SK-N-SH (cell line): ENCODE results near the gene PFDN1. TPM values are rescaled to one million over a fixed set of nuclear protein-coding genes. Genes with fewer than 3 reads are reported as not detected.

Experiments
- CTCF ChIA-PET: fragments of 300-600, 350-600 bp; formaldehyde crosslinking; extraction: SDS; loops from one replicate; lab custom pipeline; 2021; lab: Yijun Ruan, JAX
- POLR2A ChIA-PET: fragments of 350-600 bp; sonication (Branson Sonifier 250); formaldehyde crosslinking; extraction: SDS; loops from one replicate; lab custom pipeline; 2020; ENCODE audit warnings: antibody characterized with exemption, inconsistent platforms; lab: Yijun Ruan, JAX
- DNase-seq: peaks from one replicate; pipeline ENCODE4 v3.0.0; 2012
- H2AFZ ChIP-seq: fragments of 200-600 bp; sonication (generic); 2 replicates; pipeline ENCODE4 v1.8.1; 2016; ENCODE audit warnings: antibody characterized with exemption, mild to moderate bottlenecking, low read depth
- H3F3A ChIP-seq: fragments of 200-600 bp; sonication (generic); replicated peaks from 2 replicates; pipeline ENCODE3; 2016; ENCODE audit warnings: antibody characterized with exemption, mild to moderate bottlenecking; ENCODE audit not compliant: insufficient read depth
- H3K27ac ChIP-seq, 2 experiments: fragments of 200-500 bp in 1 of 2; fragments of 200-600 bp in 1 of 2; sonication (Bioruptor generic) in 1 of 2; sonication (generic), shearing (Covaris generic) in 1 of 2; 2 replicates each; pipeline versions ENCODE4 v1.5.1 to v1.6.1; 2014 to 2016; ENCODE audit warnings: low read depth in 2 of 2, inconsistent platforms in 1 of 2, low read length in 1 of 2, mild to moderate bottlenecking in 1 of 2, mixed read lengths in 1 of 2
- H3K27me3 ChIP-seq: fragments of 200-600 bp; sonication (generic), shearing (Covaris generic); 2 replicates; pipeline ENCODE4 v1.6.1; 2016; ENCODE audit warnings: mixed run types; ENCODE audit not compliant: insufficient read depth
- H3K36me3 ChIP-seq, 2 experiments: fragments of 200-500 bp in 1 of 2; fragments of 200-600 bp in 1 of 2; sonication (Bioruptor generic) in 1 of 2; sonication (generic) in 1 of 2; replicated peaks in 1 of 2; 2 replicates each; pipeline versions ENCODE3 to v1.5.1; 2014 to 2016; ENCODE audit warnings: low read length in 1 of 2, mild to moderate bottlenecking in 1 of 2; ENCODE audit not compliant: insufficient read depth in 2 of 2, control insufficient read depth in 1 of 2
- H3K4me1 ChIP-seq, 2 experiments: fragments of 200-500 bp in 1 of 2; fragments of 200-600 bp in 1 of 2; sonication (Bioruptor generic) in 1 of 2; sonication (generic), shearing (Covaris generic) in 1 of 2; 2 replicates each; pipeline versions ENCODE4 v1.5.1 to v1.6.1; 2014 to 2016; ENCODE audit warnings: low read depth in 1 of 2, low read length in 1 of 2, mixed run types in 1 of 2; ENCODE audit not compliant: insufficient read depth in 2 of 2, control insufficient read depth in 1 of 2
- H3K4me2 ChIP-seq: fragments of 200-600 bp; sonication (generic), shearing (Covaris generic); 2 replicates; pipeline ENCODE4 v1.6.1; 2017; ENCODE audit warnings: mixed run types
- H3K4me3 ChIP-seq, 2 experiments: fragments of 200-500 bp in 1 of 2; fragments of 200-600 bp in 1 of 2; sonication (Bioruptor generic) in 1 of 2; sonication (generic), shearing (Covaris generic) in 1 of 2; 2 replicates each; pipeline versions ENCODE4 v1.5.1 to v1.8.1; 2014 to 2016; ENCODE audit warnings: low read depth in 2 of 2, inconsistent platforms in 1 of 2, low read length in 1 of 2, mild to moderate bottlenecking in 1 of 2, mixed read lengths in 1 of 2, moderate library complexity in 1 of 2
- H3K79me2 ChIP-seq: fragments of 200-600 bp; sonication (generic); 2 replicates; pipeline ENCODE4 v1.8.1; 2017; ENCODE audit warnings: mild to moderate bottlenecking; ENCODE audit not compliant: insufficient read depth
- H3K9ac ChIP-seq: fragments of 200-600 bp; sonication (generic); 2 replicates; pipeline ENCODE4 v1.6.1; 2017; ENCODE audit warnings: mixed run types
- H3K9me2 ChIP-seq: fragments of 200-600 bp; sonication (generic); 2 replicates; pipeline ENCODE4 v1.6.1; 2017; ENCODE audit warnings: mixed run types
- H3K9me3 ChIP-seq: fragments of 200-600 bp; sonication (generic); 2 replicates; pipeline ENCODE4 v1.6.1; 2017; ENCODE audit warnings: mixed run types, mild to moderate bottlenecking, moderate library complexity
- H4K20me1 ChIP-seq: fragments of 200-600 bp; sonication (generic); 2 replicates; pipeline ENCODE4 v1.6.1; 2017; ENCODE audit warnings: mild to moderate bottlenecking, mixed run types; ENCODE audit not compliant: insufficient read depth
- CHD2 ChIP-seq: fragments of 150-350 bp; IDR thresholded peaks from 2 replicates; pipeline ENCODE4 v1.6.1; 2018; ENCODE audit warnings: low read length; ENCODE audit not compliant: partially characterized antibody
- EZH2phosphoT487 ChIP-seq: fragments of 200-600 bp; sonication (generic); IDR thresholded peaks from 2 replicates; pipeline ENCODE4 v1.6.1; 2017; ENCODE audit warnings: low read depth, mixed run types, mild to moderate bottlenecking, antibody characterized with exemption, moderate library complexity, borderline replicate concordance
- FOSL2 ChIP-seq: IDR thresholded peaks from 2 replicates; pipeline ENCODE4 v1.4.0; 2012; ENCODE audit warnings: low read depth, mild to moderate bottlenecking, moderate library complexity, borderline replicate concordance
- GATA2 ChIP-seq: sonication (generic); formaldehyde crosslinking; IDR thresholded peaks from 2 replicates; pipeline ENCODE4 v1.5.0; 2020; ENCODE audit warnings: mild to moderate bottlenecking, missing genetic modification reagents
- IRF3 ChIP-seq: fragments of 150-350 bp; IDR thresholded peaks from 2 replicates; pipeline ENCODE4 v1.6.1; 2016; ENCODE audit warnings: mild to moderate bottlenecking, low read depth, low read length
- JUND ChIP-seq: IDR thresholded peaks from 2 replicates; pipeline ENCODE4 v1.4.0; 2012
- MAX ChIP-seq: IDR thresholded peaks from 2 replicates; pipeline ENCODE4 v1.4.0; 2012; ENCODE audit warnings: low read depth
- MEF2A ChIP-seq: IDR thresholded peaks from 2 replicates; pipeline ENCODE4 v1.4.0; 2012; ENCODE audit warnings: low read depth, borderline replicate concordance
- MXI1 ChIP-seq: IDR thresholded peaks from 2 replicates; pipeline ENCODE4 v1.6.1; 2012; ENCODE audit warnings: mild to moderate bottlenecking, low read depth, low read length, improper control_type of control experiment
- NFIC ChIP-seq: IDR thresholded peaks from 2 replicates; pipeline ENCODE4 v1.4.0; 2012; ENCODE audit warnings: borderline replicate concordance
- POLR2AphosphoS5 ChIP-seq: IDR thresholded peaks from 2 replicates; pipeline ENCODE4 v1.6.1; 2012; ENCODE audit warnings: low read depth, low read length
- REST ChIP-seq: IDR thresholded peaks from 2 replicates; pipeline ENCODE4 v1.6.1; 2012; ENCODE audit warnings: mild to moderate bottlenecking, low read depth, low read length, moderate library complexity
- RFX5 ChIP-seq: IDR thresholded peaks from 2 replicates; pipeline ENCODE4 v1.6.1; 2012; ENCODE audit warnings: mild to moderate bottlenecking, improper control_type of control experiment, low read length
- SIN3A ChIP-seq: IDR thresholded peaks from 2 replicates; pipeline ENCODE4 v1.6.1; 2012; ENCODE audit warnings: low read depth, mild to moderate bottlenecking, low read length, moderate library complexity, borderline replicate concordance
- SMC3 ChIP-seq: IDR thresholded peaks from 2 replicates; pipeline ENCODE4 v1.6.1; 2012; ENCODE audit warnings: low read depth, low read length, improper control_type of control experiment
- TEAD4 ChIP-seq: IDR thresholded peaks from 2 replicates; pipeline ENCODE4 v1.4.0; 2012; ENCODE audit warnings: mild to moderate bottlenecking, borderline replicate concordance; ENCODE audit not compliant: insufficient read depth
- USF2 ChIP-seq: fragments of 150-350 bp; IDR thresholded peaks from 2 replicates; pipeline ENCODE4 v1.6.1; 2017; ENCODE audit warnings: antibody characterized with exemption, low read length, low read depth, borderline replicate concordance
- YY1 ChIP-seq: IDR thresholded peaks from 2 replicates; pipeline ENCODE4 v1.4.0; 2012; ENCODE audit warnings: low read depth, mild to moderate bottlenecking
- ZBTB33 ChIP-seq: IDR thresholded peaks from 2 replicates; pipeline ENCODE4 v1.4.0; 2012; ENCODE audit warnings: low read depth, borderline replicate concordance
- WGBS: methylation state at CpG from one replicate; pipeline ENCODE4 v1.1.6; 2017; ENCODE audit warnings: low lambda C conversion rate; 5-methylcytosine and 5-hydroxymethylcytosine counted together
- polyA plus RNA-seq, 3 experiments: library from polyadenylated mRNA; depleted of rRNA; stranded (reverse); fragments of >200 nt; gene quantifications; 2 replicates each; pipeline ENCODE4 v1.2.3, GENCODE V29; 2012

Gene PFDN1
- polyA plus RNA-seq, 1 of the 3 experiments (the other 2 are of a cell fraction): 55.2 TPM

- Histone ChIP-seq H3K9ac (no peak overlapping the region), H3K4me1 (peaks cover 11 to 35% of the 10 kb centered on the region in 2 experiments), H3K4me2 (no peak overlapping the region), H3K36me3 (peaks cover 0 to 21% of the 10 kb centered on the region in 2 experiments), H3K27ac (peak overlapping the region in 1 of 2 experiments; percentile 18; a peak in 1 of 4 replicates), H2AFZ (no peak overlapping the region), H3K9me2 (no peaks in the 10 kb centered on the region), H4K20me1 (peaks cover 17% of the 10 kb centered on the region), H3K9me3 (no peaks in the 10 kb centered on the region), H3K4me3 (no peak overlapping the region), H3K79me2 (peaks cover 76% of the 10 kb centered on the region), H3K27me3 (no peaks in the 10 kb centered on the region), H3F3A (peaks cover 14% of the 10 kb centered on the region)
- POLR2A ChIA-PET: interaction anchor here (0.9 kb wide), 1 partner anchor 97 kb away, joined by 3 read pairs; no protein-coding TSS in a partner anchor
- CTCF ChIA-PET: interaction anchor here (1.0 to 15.0 kb wide), 4 partner anchors 10 to 554 kb away, joined by 3 to 418 read pairs (median 12); no protein-coding TSS in a partner anchor
- no peak for TF ChIP-seq GATA2 (CRISPR knock-in tag)
- TF ChIP-seq POLR2AphosphoS5: no peak
- no peak for TF ChIP-seq FOSL2
- TF ChIP-seq REST: no peak
- TF ChIP-seq ZBTB33: no peak
- TF ChIP-seq IRF3: no peak
- no peak for TF ChIP-seq CHD2
- TF ChIP-seq NFIC: no peak
- no peak for TF ChIP-seq USF2
- TF ChIP-seq MXI1: no peak
- TF ChIP-seq EZH2phosphoT487: no peak
- no peak for TF ChIP-seq SMC3
- no peak for TF ChIP-seq MEF2A
- no peak for TF ChIP-seq YY1
- TF ChIP-seq TEAD4: no peak
- no peak for TF ChIP-seq MAX
- TF ChIP-seq RFX5: no peak
- no peak for TF ChIP-seq SIN3A
- TF ChIP-seq JUND: no peak
- no peak for DNase-seq
- 85% methylated on average over 6 of the region's 6 CpGs for WGBS
Measured at GRCh38 chr5:140342287-140342686, 39.4 kb upstream of the PFDN1 start.
